Upper lobe of left lung (tissue), 4 donors: ENCODE results near the gene TNNC1.

Experiments
- EP300 ChIP-seq, 4 donors: sonication (generic); formaldehyde crosslinking; IDR thresholded peaks; one replicate each; pipeline ENCODE4 v1.5.1; 2017; ENCODE audit warnings: antibody characterized with exemption in 4 of 4, control low read depth in 2 of 4
- POLR2A ChIP-seq, 4 donors: fragments of 450-650 bp; IDR thresholded peaks; one replicate each; pipeline ENCODE4 v1.5.1; 2016 to 2017; ENCODE audit warnings: antibody characterized with exemption in 4 of 4, mild to moderate bottlenecking in 2 of 4
- POLR2AphosphoS5 ChIP-seq, 2 donors: sonication (generic); formaldehyde crosslinking; IDR thresholded peaks; one replicate each; pipeline ENCODE4 v1.5.1; 2017; ENCODE audit warnings: antibody characterized with exemption in 2 of 2
- TF ChIP-seq, protein P1 (sequence below), 6 experiments: fragments of 450-650 bp in 4 of 6; fragments of 200-600 bp in 2 of 6; sonication (generic) in 2 of 6; IDR thresholded peaks; one replicate each; pipeline ENCODE4 v1.5.1; 2016 to 2019; ENCODE audit warnings: antibody characterized with exemption in 6 of 6

DNA sequence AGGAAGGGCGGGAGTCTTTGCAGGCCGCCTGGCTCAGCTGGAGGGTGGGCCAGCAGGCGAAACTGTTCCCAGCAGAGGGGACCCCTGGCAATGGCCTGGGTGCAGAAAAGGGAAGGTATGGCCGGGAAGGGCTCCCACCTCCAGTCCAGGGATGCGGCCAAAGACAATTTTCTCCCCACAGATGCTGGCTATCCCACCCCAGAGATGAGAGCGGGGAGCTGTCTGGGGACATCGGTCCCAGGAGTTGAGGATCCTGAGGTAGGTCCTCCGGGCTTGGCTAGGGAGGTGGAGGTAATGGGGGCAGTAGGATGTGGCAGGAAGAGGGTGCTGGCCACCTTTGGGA is 10.6 kb downstream of the TNNC1 start:
- TF ChIP-seq, protein P1, sequence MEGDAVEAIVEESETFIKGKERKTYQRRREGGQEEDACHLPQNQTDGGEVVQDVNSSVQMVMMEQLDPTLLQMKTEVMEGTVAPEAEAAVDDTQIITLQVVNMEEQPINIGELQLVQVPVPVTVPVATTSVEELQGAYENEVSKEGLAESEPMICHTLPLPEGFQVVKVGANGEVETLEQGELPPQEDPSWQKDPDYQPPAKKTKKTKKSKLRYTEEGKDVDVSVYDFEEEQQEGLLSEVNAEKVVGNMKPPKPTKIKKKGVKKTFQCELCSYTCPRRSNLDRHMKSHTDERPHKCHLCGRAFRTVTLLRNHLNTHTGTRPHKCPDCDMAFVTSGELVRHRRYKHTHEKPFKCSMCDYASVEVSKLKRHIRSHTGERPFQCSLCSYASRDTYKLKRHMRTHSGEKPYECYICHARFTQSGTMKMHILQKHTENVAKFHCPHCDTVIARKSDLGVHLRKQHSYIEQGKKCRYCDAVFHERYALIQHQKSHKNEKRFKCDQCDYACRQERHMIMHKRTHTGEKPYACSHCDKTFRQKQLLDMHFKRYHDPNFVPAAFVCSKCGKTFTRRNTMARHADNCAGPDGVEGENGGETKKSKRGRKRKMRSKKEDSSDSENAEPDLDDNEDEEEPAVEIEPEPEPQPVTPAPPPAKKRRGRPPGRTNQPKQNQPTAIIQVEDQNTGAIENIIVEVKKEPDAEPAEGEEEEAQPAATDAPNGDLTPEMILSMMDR (IDR thresholded peaks at IDR 0.05), result no peak
- TF ChIP-seq POLR2A (IDR thresholded peaks at IDR 0.05), result no peak
- TF ChIP-seq POLR2AphosphoS5 (IDR thresholded peaks at IDR 0.05), result no peak
- TF ChIP-seq EP300 (IDR thresholded peaks at IDR 0.05), result no peak
